H1 (cell line): Measurements from ENCODE around the gene NEGR1. TPM values are rescaled to one million over a fixed set of nuclear protein-coding genes. Genes with fewer than 3 reads are reported as not detected.

Experiments
- CTCF ChIA-PET: fragments of 300-600 bp; sonication (Branson Sonifier 250); formaldehyde crosslinking; loops from one replicate; lab custom pipeline; 2021; ENCODE audit not compliant: partially characterized antibody; lab: Charles Lee
- POLR2A ChIA-PET: fragments of 300-600 bp; sonication (Branson Sonifier 250); formaldehyde crosslinking; loops from one replicate; lab custom pipeline; 2021; ENCODE audit warnings: inconsistent platforms; ENCODE audit not compliant: partially characterized antibody; lab: Charles Lee
- DNase-seq, 2 experiments: peaks; one replicate each; pipeline versions ENCODE4 v3.0.0 to v3.0.0-alpha.2; 2010 to 2022; ENCODE audit warnings: low spot score in 2 of 2, low read depth in 1 of 2, mixed read lengths in 1 of 2
- FAIRE-seq: peaks from 2 replicates; lab custom pipeline; 2011; peaks lifted over from hg19 to GRCh38; lab: Jason Lieb, UNC
- H2AFZ ChIP-seq: 2 replicates; pipeline ENCODE4 v1.8.1; 2012; ENCODE audit warnings: low read length, inconsistent platforms
- H2AK5ac ChIP-seq: 2 replicates; pipeline ENCODE4 v1.6.1; 2013; ENCODE audit warnings: low read depth, low read length
- H2BK120ac ChIP-seq: replicated peaks from 2 replicates; pipeline ENCODE3; 2013; ENCODE audit warnings: low read depth, low read length, inconsistent platforms
- H2BK12ac ChIP-seq: 2 replicates; pipeline ENCODE4 v1.6.1; 2013; ENCODE audit warnings: low read depth, low read length
- H2BK15ac ChIP-seq: 2 replicates; pipeline ENCODE4 v1.6.1; 2013; ENCODE audit warnings: low read length
- H2BK20ac ChIP-seq: 2 replicates; pipeline ENCODE4 v1.6.1; 2013; ENCODE audit warnings: low read length
- H2BK5ac ChIP-seq: 2 replicates; pipeline ENCODE4 v1.6.1; 2013; ENCODE audit warnings: low read depth, low read length
- H3K14ac ChIP-seq: 2 replicates; pipeline ENCODE4 v1.6.1; 2013; ENCODE audit warnings: inconsistent platforms; ENCODE audit not compliant: insufficient read length
- H3K18ac ChIP-seq: 2 replicates; pipeline ENCODE4 v1.6.1; 2013; ENCODE audit warnings: low read length; ENCODE audit errors: extremely low read depth
- H3K23ac ChIP-seq: 2 replicates; pipeline ENCODE4 v1.6.1; 2013; ENCODE audit warnings: inconsistent platforms; ENCODE audit not compliant: insufficient read length
- H3K23me2 ChIP-seq: 2 replicates; pipeline ENCODE4 v1.6.1; 2013; ENCODE audit warnings: low read depth, low read length
- H3K27ac ChIP-seq: 2 replicates; pipeline ENCODE4 v1.6.1; 2011; ENCODE audit warnings: low read depth, low read length, inconsistent platforms
- H3K27me3 ChIP-seq, 4 experiments: replicated peaks in 1 of 4; 1 replicate in 1 of 4; 2 replicates in 3 of 4; pipeline versions ENCODE4 v1.6.1 to v1.8.1; 2011 to 2013; ENCODE audit warnings: low read length in 3 of 4, mild to moderate bottlenecking in 3 of 4, inconsistent platforms in 2 of 4, mixed read lengths in 2 of 4, moderate library complexity in 1 of 4; ENCODE audit not compliant: control insufficient read depth in 3 of 4, insufficient read depth in 3 of 4; ENCODE audit errors: extremely low read depth in 1 of 4
- H3K36me3 ChIP-seq, 4 experiments: 2 replicates each; pipeline versions ENCODE4 v1.6.1 to v1.8.1; 2011 to 2013; ENCODE audit warnings: mild to moderate bottlenecking in 4 of 4, low read length in 3 of 4, moderate library complexity in 2 of 4, control low read depth in 1 of 4, inconsistent platforms in 1 of 4; ENCODE audit not compliant: insufficient read depth in 4 of 4, control insufficient read depth in 2 of 4
- H3K4ac ChIP-seq: replicated peaks from 2 replicates; pipeline ENCODE3; 2013; ENCODE audit warnings: low read length, low read depth, mixed read lengths, inconsistent platforms; ENCODE audit not compliant: insufficient read length
- H3K4me1 ChIP-seq, 4 experiments: replicated peaks in 1 of 4; 1 replicate in 1 of 4; 2 replicates in 3 of 4; pipeline versions ENCODE4 v1.6.1 to v1.8.1; 2011 to 2013; ENCODE audit warnings: low read length in 3 of 4, inconsistent platforms in 2 of 4, mixed read lengths in 1 of 4; ENCODE audit not compliant: insufficient read depth in 4 of 4, control insufficient read depth in 3 of 4
- H3K4me2 ChIP-seq, 2 experiments: 2 replicates each; pipeline versions ENCODE4 v1.6.1 to v1.8.1; 2011 to 2013; ENCODE audit warnings: low read depth in 2 of 2, low read length in 2 of 2, control low read depth in 1 of 2, inconsistent platforms in 1 of 2, mild to moderate bottlenecking in 1 of 2; ENCODE audit not compliant: insufficient read depth in 1 of 2
- H3K4me3 ChIP-seq, 4 experiments: fragments of 200-600, 300-600 bp in 1 of 4; sonication (generic), shearing (Covaris generic), sonication (Bioruptor Twin) in 1 of 4; 2 replicates each; pipeline versions ENCODE4 v1.5.1 to v1.8.1; 2011 to 2016; ENCODE audit warnings: low read length in 4 of 4, low read depth in 3 of 4, control low read depth in 2 of 4, inconsistent platforms in 2 of 4, mild to moderate bottlenecking in 2 of 4, mixed read lengths in 1 of 4, moderate library complexity in 1 of 4; ENCODE audit not compliant: insufficient read depth in 2 of 4; ENCODE audit errors: extremely low read depth in 1 of 4
- H3K56ac ChIP-seq: replicated peaks from 2 replicates; pipeline ENCODE3; 2013; ENCODE audit warnings: low read depth, mild to moderate bottlenecking, mixed read lengths, low read length, inconsistent platforms; ENCODE audit not compliant: insufficient read length
- H3K79me1 ChIP-seq: 2 replicates; pipeline ENCODE4 v1.6.1; 2013; ENCODE audit warnings: low read depth, low read length, control low read depth
- H3K79me2 ChIP-seq, 2 experiments: 2 replicates each; pipeline versions ENCODE4 v1.6.1 to v1.8.1; 2012 to 2013; ENCODE audit warnings: low read length in 2 of 2, mild to moderate bottlenecking in 2 of 2, inconsistent platforms in 1 of 2; ENCODE audit not compliant: insufficient read depth in 2 of 2, control insufficient read depth in 1 of 2
- H3K9ac ChIP-seq, 4 experiments: replicated peaks in 1 of 4; 1 replicate in 1 of 4; 2 replicates in 3 of 4; pipeline versions ENCODE4 v1.6.1 to v1.8.1; 2011 to 2013; ENCODE audit warnings: low read depth in 3 of 4, low read length in 3 of 4, control low read depth in 2 of 4, mild to moderate bottlenecking in 2 of 4, moderate library complexity in 2 of 4, inconsistent platforms in 1 of 4; ENCODE audit errors: extremely low read depth in 1 of 4
- H3K9me3 ChIP-seq, 2 experiments: 2 replicates each; pipeline versions ENCODE4 v1.6.1 to v1.8.1; 2012 to 2013; ENCODE audit warnings: mild to moderate bottlenecking in 2 of 2, moderate library complexity in 2 of 2, control low read depth in 1 of 2, inconsistent platforms in 1 of 2, low read depth in 1 of 2, low read length in 1 of 2, mixed read lengths in 1 of 2; ENCODE audit not compliant: insufficient read depth in 2 of 2
- H4K20me1 ChIP-seq, 2 experiments: replicated peaks in 1 of 2; 2 replicates each; pipeline versions ENCODE3 to v1.8.1; 2011 to 2013; ENCODE audit warnings: inconsistent platforms in 2 of 2, low read length in 2 of 2, mild to moderate bottlenecking in 1 of 2; ENCODE audit not compliant: insufficient read depth in 2 of 2, control insufficient read depth in 1 of 2
- H4K5ac ChIP-seq: 2 replicates; pipeline ENCODE4 v1.6.1; 2013; ENCODE audit warnings: low read length, low read depth, mixed read lengths, inconsistent platforms; ENCODE audit not compliant: insufficient read length
- H4K8ac ChIP-seq: 2 replicates; pipeline ENCODE4 v1.8.0; 2013; ENCODE audit warnings: mild to moderate bottlenecking, moderate library complexity, low read length, inconsistent platforms; ENCODE audit not compliant: insufficient read depth; ENCODE audit errors: extremely low read depth
- H4K91ac ChIP-seq: replicated peaks from 2 replicates; pipeline ENCODE3; 2013; ENCODE audit warnings: low read length, mixed read lengths, inconsistent platforms; ENCODE audit not compliant: insufficient read length
- ASH2L ChIP-seq: fragments of 200-600, 300-600 bp; sonication (generic); IDR thresholded peaks from one replicate; pipeline ENCODE4 v1.7.1; 2017; ENCODE audit warnings: low read length
- CHD2 ChIP-seq: IDR thresholded peaks from 2 replicates; pipeline ENCODE4 v1.6.1; 2012; ENCODE audit warnings: low read length, improper control_type of control experiment
- EZH2 ChIP-seq: fragments of 200-600 bp; sonication (generic); IDR thresholded peaks from 2 replicates; pipeline ENCODE4 v1.7.1; 2012; ENCODE audit warnings: low read depth, mild to moderate bottlenecking, moderate library complexity, low read length, inconsistent platforms; ENCODE audit not compliant: severe bottlenecking
- SUZ12 ChIP-seq: fragments of 200-600 bp; sonication (generic); IDR thresholded peaks from 2 replicates; pipeline ENCODE4 v1.6.1; 2012; ENCODE audit warnings: mild to moderate bottlenecking, inconsistent platforms, low read length, moderate library complexity, mixed read lengths
- TAF7 ChIP-seq: optimal IDR thresholded peaks from 2 replicates; pipeline ENCODE3; 2011; ENCODE audit warnings: low read depth, mild to moderate bottlenecking, inconsistent platforms, low read length, moderate library complexity, borderline replicate concordance
- TBP ChIP-seq: IDR thresholded peaks from 2 replicates; pipeline ENCODE4 v1.6.1; 2011; ENCODE audit warnings: low read depth, low read length, improper control_type of control experiment
- YY1 ChIP-seq: IDR thresholded peaks from 2 replicates; pipeline ENCODE4 v1.6.1; 2011; ENCODE audit warnings: low read depth, mild to moderate bottlenecking, low read length
- WGBS, 2 experiments: shearing (Covaris generic) in 1 of 2; methylation state at CpG; one replicate each; pipeline versions ENCODE4 v1.1.6 to v1.1.7; 2013 to 2015; ENCODE audit warnings: low lambda C conversion rate in 2 of 2, mixed read lengths in 2 of 2, inconsistent platforms in 1 of 2, low coverage in 1 of 2, missing lambda C conversion rate in 1 of 2; ENCODE audit not compliant: insufficient replicate concordance in 2 of 2, insufficient coverage in 1 of 2, insufficient read length in 1 of 2; ENCODE audit errors: extremely low coverage in 1 of 2, missing lambda C conversion rate in 1 of 2; 5-methylcytosine and 5-hydroxymethylcytosine counted together
- polyA plus RNA-seq, 7 experiments: library from polyadenylated mRNA; depleted of rRNA in 3 of 7; stranded (reverse) in 5 of 7; unstranded in 2 of 7; fragments of >200 nt in 5 of 7; fragments of 200-250 nt in 2 of 7; gene quantifications; 1 replicate in 5 of 7; 2 replicates in 1 of 7; 4 replicates in 1 of 7; pipeline versions ENCODE4 v1.2.1 to v1.2.3, GENCODE V29; 2011 to 2013; ENCODE audit warnings: missing spikeins in 2 of 7, mixed read lengths in 2 of 7
- total RNA-seq: library from RNA; stranded (reverse); fragmentation: NEBNext Ultra II Directional; extraction: Animal tissue kit (Norgen Biotek cat#: 25700); gene quantifications from 2 replicates; pipeline ENCODE4 v1.2.1, GENCODE V29; 2021
- TF ChIP-seq, protein P1 (sequence below): IDR thresholded peaks from 2 replicates; pipeline ENCODE4 v1.6.1; 2012; ENCODE audit warnings: inconsistent platforms

The NEGR1 gene
- total and polyA plus RNA-seq, 2 of the 8 experiments (the other 6 are each of a cell fraction or from before 2014, with no cell fraction given): 0.71 to 1.3 TPM

DNA sequence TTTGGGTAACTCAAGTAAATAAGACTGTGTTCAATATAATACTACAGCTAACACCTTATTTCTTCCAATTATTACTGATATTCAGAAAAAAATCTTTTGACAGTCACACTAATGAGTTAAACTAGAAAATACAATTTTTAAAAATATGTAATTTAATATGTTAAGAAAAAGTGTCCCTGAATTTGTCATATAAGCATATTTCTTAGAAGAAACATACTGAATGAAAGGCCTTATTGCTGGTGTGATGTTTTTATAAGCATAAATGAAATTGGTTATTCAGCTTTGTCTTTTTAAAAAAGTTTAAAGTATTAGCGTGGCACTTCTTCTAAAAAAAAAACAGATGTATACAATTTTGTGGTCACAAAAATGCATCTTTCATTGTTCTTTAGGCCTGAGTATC is 267.3 kb downstream of the NEGR1 start:
- WGBS, 2 experiments: 87% methylated on average over 1 of the region's 1 CpG; no CpG with 5 or more reads in 1 of the 2 experiments
- Histone ChIP-seq H2BK15ac (no peak overlapping the region), H3K27ac (no peak overlapping the region), H3K9me3 (no peaks in the 10 kb centered on the region), H3K14ac (no peak overlapping the region), H2BK120ac (no peak overlapping the region), H2BK12ac (no peak overlapping the region), H3K27me3 (no peaks in the 10 kb centered on the region), H3K56ac (no peak overlapping the region), H3K4me2 (no peak overlapping the region), H4K8ac (no peak overlapping the region), H2BK5ac (no peak overlapping the region), H3K79me1 (no peaks in the 10 kb centered on the region), H4K5ac (no peak overlapping the region), H3K23me2 (no peaks in the 10 kb centered on the region), H2AK5ac (no peak overlapping the region), H2BK20ac (no peak overlapping the region), H3K4me3 (no peak overlapping the region), H3K79me2 (no peaks in the 10 kb centered on the region)
- ChIA-PET POLR2A (no interaction called here), CTCF (no interaction called here)
- FAIRE-seq (no peak), DNase-seq (no peak)
- TF ChIP-seq CHD2 (no peak), YY1 (no peak), TBP (no peak), EZH2 (no peak), ASH2L (no peak), TAF7 (no peak), SUZ12 (no peak)
- TF ChIP-seq, protein P1, sequence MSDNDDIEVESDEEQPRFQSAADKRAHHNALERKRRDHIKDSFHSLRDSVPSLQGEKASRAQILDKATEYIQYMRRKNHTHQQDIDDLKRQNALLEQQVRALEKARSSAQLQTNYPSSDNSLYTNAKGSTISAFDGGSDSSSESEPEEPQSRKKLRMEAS: no peak
- TF ChIP-seq, all 59 proteins: peak for 0
- H4K91ac ChIP-seq: no peak overlapping the region
- H3K23ac ChIP-seq: no peak overlapping the region
- no peak overlapping the region for H3K18ac ChIP-seq
- no peaks in the 10 kb centered on the region for H4K20me1 ChIP-seq
- H3K9ac ChIP-seq: no peak overlapping the region
- H3K4ac ChIP-seq: no peak overlapping the region
- H3K4me1 ChIP-seq: peaks cover 0 to 4% (median 0%) of the 10 kb centered on the region in 4 experiments; a peak in 2 of 7 replicates
- H3K36me3 ChIP-seq: no peaks in the 10 kb centered on the region
- no peak overlapping the region for H2AFZ ChIP-seq
